HG02642 (cell line): ENCODE results near the gene TSACC.

Source experiments
- ATAC-seq: cut with Tn5 transposase; IDR thresholded peaks from one replicate; pipeline ENCODE4 v1.9.1; 2021; ENCODE audit warnings: mild to moderate bottlenecking; ENCODE audit not compliant: unreplicated experiment, poor library complexity

The TSACC gene

DNA sequence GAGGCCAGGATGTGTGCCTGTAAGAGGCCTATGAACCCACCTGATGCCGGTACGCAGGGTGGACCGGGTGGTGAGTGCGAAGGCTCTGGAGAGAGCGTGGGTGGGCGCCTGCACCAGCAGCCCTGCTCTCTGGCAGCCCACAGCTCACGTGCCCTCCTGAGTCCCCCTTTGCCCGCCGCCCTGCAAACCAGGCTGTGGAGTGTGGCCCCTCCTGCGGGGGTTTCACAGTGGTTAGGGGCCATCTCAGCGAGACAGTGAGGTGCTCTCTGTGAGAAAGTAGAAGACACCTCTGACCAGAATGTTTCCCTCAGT is 53.0 kb downstream of the TSACC start:
- no peak for ATAC-seq

DNA sequence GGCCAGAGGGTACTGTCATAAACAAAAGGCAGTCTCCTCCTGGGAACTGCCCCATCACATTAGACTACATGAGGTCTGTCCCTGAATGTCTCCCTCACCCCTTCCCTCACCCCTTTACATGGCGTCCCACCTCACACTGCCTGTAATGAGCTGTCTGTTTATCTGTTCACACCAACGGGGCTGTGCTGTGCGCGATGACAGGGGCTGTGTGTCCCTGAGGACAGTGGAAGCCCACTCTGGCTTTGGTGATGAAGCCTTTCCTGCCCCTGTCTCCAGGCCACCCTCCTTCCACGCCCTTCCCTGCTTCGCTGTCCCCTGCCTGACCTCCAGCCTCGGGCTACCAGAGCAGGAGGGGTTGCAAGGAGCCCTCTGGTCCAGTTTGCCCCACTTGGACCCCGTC is 53.4 kb downstream of the TSACC start:
- ATAC-seq: no peak

- ATAC-seq: no peak
These were observed 54.1 kb downstream of the TSACC start for GRCh38 chr1:156392452-156392853.

DNA sequence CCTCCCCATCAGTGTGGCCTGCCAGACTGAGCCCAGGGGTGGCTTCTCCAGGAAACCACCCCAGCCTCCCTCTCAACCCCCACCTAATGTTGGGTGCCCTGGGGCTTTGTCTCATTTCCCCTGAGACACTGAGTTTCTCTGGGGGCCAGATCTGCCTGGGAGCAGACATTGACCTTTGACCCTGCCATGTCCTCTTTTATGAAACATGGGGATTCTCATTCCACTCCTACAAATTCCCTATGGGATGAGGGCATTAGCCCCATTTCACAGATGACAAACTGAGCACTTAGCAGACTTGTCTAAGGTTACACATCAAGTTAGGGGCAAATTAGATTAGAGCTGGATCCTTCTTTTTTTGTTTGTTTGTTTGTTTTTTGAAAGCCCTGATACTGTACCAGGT is 54.8 kb downstream of the TSACC start:
- ATAC-seq: no peak

DNA sequence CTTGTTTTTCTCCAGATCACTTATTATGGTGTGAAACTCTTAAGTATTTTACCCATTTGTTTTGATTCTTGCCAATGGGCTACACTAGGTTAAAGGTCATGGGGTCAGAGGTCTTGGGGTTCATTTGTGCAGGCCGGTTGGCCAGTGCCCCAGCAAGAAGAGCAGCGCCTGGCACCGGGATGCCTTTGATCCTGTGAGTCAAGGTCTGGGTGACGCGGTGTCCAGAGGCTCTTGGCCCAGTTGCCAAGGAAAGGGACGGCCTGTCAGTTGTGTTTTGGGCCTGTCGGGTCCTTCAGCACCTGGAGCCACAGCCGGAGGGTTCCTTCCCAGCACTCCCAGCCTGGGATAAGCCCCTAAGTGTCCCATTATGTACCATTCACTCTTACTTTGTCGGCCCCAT is 55.8 kb downstream of the TSACC start:
- no peak for ATAC-seq

DNA sequence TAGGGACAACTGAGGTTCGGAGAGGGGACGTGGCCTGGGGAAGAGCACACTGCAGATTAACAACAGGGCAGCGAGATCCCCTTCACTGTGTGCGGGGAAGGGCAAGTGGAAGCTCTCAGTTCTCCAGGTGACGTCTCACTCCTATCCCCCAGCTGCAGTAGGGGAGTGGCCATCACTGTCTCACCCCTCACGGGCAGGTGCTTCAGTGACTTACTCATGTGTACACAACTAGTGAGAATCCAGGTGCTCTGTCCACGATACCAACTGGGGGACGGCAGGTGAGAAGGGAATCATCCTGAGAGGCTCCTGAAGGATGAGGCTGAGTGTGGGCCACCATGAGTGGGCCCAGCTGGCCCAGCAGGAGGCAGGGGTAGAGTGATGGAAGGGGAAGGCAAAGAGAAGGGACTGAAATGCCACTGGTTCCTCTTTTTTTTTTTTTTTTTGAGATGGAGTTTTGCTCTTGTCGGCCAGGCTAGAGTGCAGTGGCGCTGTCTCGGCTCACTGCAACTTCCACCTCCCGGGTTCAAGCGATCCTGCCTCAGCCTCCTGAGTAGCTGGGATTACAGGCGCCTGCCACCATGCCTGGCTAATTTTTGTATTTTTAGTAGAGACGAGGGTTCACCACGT is 56.6 kb downstream of the TSACC start:
- ATAC-seq: no peak
